Measurements from ENCODE around the gene PJVK.

Gene PJVK

DNA sequence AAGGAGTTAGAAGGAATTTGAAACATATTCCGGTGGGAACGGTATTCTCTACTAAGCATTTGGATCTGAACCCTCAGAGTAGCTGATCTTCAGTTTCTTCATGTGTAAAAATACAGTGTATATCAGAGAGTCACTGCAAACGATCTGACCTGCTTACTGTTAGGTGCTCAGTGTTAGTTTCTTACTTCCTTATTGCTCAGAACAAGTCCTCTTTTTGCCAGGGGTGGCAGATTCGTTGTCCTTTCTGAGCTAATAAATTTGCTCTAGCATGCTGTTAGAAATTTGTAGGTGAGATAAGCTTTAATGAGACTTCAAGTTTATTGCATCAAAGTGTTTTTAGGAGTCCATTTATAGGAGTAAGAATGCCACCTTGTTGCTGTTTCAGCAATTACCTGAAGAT, 44.9 kb downstream of the PJVK start:
- DNase-seq (ENCODE audit: low read depth), result no peak
- H3K4me3 ChIP-seq (ENCODE audit: low read length), result no peak overlapping the region
- TF ChIP-seq, protein P1, sequence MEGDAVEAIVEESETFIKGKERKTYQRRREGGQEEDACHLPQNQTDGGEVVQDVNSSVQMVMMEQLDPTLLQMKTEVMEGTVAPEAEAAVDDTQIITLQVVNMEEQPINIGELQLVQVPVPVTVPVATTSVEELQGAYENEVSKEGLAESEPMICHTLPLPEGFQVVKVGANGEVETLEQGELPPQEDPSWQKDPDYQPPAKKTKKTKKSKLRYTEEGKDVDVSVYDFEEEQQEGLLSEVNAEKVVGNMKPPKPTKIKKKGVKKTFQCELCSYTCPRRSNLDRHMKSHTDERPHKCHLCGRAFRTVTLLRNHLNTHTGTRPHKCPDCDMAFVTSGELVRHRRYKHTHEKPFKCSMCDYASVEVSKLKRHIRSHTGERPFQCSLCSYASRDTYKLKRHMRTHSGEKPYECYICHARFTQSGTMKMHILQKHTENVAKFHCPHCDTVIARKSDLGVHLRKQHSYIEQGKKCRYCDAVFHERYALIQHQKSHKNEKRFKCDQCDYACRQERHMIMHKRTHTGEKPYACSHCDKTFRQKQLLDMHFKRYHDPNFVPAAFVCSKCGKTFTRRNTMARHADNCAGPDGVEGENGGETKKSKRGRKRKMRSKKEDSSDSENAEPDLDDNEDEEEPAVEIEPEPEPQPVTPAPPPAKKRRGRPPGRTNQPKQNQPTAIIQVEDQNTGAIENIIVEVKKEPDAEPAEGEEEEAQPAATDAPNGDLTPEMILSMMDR (conservative IDR thresholded peaks at IDR 0.05; ENCODE audit: low read depth, low read length), result no peak

DNA sequence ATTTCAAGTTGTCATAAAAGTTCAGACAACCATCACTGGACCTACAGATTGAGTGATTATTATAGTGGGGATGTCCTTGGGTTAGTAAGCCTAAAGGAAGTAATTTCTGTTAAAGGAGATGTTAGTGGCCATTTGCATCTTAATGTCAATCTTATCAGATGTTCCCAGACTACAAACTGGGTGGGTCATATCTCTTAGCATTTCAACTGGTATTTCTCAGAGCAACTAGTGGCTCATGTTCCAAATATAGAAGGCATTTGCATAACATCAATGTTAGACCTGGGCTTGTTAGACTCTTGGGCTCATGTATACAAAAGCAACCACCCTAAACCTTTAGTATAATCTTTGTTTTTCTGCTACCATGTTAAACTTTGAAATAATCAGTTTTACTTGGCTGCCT, 47.0 kb downstream of the PJVK start:
- TF ChIP-seq, protein P1 (conservative IDR thresholded peaks at IDR 0.05; ENCODE audit: low read depth, low read length), result no peak
- no peak for DNase-seq (ENCODE audit: low read depth)
- H3K4me3 ChIP-seq (ENCODE audit: low read length), result no peak overlapping the region

DNA sequence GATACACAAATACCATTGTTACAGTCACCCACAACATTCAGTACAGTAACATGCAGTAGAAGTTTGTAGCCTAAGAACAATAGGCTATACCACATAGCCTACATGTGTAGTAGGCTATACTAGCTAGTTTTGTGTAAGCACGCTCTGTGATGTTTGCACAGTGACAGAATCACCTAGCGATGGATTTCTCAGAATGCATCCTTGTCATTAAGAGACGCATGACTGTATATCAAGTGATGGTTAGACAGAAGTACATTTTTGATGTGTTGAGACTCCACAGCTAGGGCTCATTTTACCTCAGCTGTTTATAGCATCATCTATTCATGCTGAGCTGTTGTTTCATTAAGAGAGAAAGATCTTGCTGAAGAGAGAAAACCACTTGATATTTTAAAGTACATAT, 48.5 kb downstream of the PJVK start:
- TF ChIP-seq, protein P1 (conservative IDR thresholded peaks at IDR 0.05; ENCODE audit: low read depth, low read length), result no peak
- no peak overlapping the region for H3K4me3 ChIP-seq (ENCODE audit: low read length)
- DNase-seq (ENCODE audit: low read depth), result no peak

DNA sequence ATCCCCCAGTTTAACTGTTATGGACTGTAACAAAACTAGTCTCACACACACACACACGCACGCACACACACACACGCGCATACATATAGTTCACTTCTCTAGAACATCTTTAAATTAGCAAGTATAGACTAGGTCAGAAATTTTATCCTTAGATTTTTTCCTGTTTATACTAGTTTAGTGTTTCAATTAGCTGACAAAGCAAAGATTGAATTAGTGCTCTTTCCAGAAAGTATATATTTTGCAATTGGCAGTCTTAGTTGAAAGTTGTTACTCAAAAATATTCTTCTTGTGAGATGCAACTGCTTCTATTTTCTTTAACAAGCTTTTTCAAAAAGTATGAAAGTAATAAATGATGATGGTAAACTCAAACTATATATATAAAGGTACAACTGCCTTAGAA, 51.6 kb downstream of the PJVK start:
- no peak for DNase-seq (ENCODE audit: low read depth)
- TF ChIP-seq, protein P1 (conservative IDR thresholded peaks at IDR 0.05; ENCODE audit: low read depth, low read length), result no peak
- H3K4me3 ChIP-seq (ENCODE audit: low read length), result no peak overlapping the region

DNA sequence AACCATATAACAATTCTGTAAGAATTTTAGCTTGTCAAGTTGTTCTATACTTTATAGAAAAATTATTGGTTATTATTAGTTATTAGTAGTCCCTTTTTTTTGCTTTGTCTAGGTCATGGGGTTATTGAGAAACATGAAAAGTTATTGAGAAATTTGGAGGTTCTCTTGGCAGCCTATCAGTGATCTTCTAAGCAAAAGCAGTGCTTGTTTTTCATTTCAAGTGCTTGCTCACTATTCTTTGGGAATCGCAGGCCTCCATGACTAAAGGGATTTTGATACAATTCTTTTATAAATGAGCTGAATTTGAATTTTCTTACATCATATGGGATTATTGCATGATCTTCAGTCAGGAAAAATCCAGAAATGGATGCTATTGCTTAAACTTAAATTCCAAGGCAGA, 54.9 kb downstream of the PJVK start:
- TF ChIP-seq, protein P1 (conservative IDR thresholded peaks at IDR 0.05; ENCODE audit: low read depth, low read length), result no peak
- DNase-seq (ENCODE audit: low read depth), result no peak
- no peak overlapping the region for H3K4me3 ChIP-seq (ENCODE audit: low read length)

DNA sequence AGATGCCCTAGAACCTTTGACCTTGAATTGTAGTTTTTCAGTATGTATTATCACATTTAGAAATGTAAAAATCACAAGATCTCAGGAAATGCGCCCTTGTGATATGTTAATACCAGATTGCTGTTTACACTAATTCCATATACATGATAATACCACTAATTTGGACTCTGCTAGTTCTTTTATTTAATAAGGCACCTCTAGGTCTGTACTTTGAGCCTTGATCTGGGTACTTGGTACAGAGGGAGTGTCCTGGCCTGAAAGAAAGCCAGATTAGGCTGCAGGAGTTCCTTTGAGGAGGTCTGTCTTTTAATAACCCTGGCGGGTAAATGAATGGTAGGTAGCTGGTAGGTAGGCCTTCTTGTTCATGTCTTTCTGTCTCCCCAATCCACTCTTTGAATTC, 55.3 kb downstream of the PJVK start:
- H3K4me3 ChIP-seq (ENCODE audit: low read length), result no peak overlapping the region
- no peak for DNase-seq (ENCODE audit: low read depth)
- TF ChIP-seq, protein P1 (conservative IDR thresholded peaks at IDR 0.05; ENCODE audit: low read depth, low read length), result no peak

DNA sequence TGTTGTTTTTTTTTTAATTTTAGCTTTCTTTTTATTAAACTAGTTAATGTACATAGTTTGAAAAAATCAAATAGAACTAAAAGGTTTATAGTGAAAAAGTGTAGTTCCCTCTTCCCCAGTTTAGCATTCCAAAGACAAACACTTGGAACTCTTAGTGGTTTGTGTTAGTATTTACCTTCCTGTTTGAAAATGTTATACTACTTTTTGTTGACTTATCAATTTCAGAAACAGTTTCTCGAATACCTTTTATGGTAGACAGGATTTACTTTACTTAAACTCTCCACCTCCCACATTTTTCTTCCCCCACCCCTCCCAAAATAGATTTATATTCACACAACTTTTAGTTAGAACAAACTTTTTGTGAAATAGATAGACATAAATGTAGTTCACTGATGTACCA, 55.8 kb downstream of the PJVK start:
- TF ChIP-seq, protein P1 (conservative IDR thresholded peaks at IDR 0.05; ENCODE audit: low read depth, low read length), result no peak
- no peak for DNase-seq (ENCODE audit: low read depth)
- no peak overlapping the region for H3K4me3 ChIP-seq (ENCODE audit: low read length)
